Left hindlimb (tissue), 1 donor: ENCODE measurements around the gene STYK1.

ENCODE experiments used
- DNase-seq: peaks from one replicate; pipeline ENCODE4 v3.0.0-alpha.2; 2018

Gene STYK1, protein sequence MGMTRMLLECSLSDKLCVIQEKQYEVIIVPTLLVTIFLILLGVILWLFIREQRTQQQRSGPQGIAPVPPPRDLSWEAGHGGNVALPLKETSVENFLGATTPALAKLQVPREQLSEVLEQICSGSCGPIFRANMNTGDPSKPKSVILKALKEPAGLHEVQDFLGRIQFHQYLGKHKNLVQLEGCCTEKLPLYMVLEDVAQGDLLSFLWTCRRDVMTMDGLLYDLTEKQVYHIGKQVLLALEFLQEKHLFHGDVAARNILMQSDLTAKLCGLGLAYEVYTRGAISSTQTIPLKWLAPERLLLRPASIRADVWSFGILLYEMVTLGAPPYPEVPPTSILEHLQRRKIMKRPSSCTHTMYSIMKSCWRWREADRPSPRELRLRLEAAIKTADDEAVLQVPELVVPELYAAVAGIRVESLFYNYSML

GRCh38 chr12:10673659-10674384 is at the start of gene STYK1:
TSS of gene STYK1 (minus strand) at chr12:10674052. CDS start at chr12:10634618, 39,434 bp downstream.
- DNase-seq = peak; percentile 47

- DNase-seq = peak; percentile 89
Measured at GRCh38 chr12:10722905-10723746, 49.3 kb upstream of the STYK1 start, which contains the start of gene YBX3. TSS of gene YBX3 (minus strand) at chr12:10723323. CDS start at chr12:10723111, 212 bp downstream.

- peak; percentile 59 for DNase-seq
Measured at GRCh38 chr12:10722502-10722904, 48.7 kb upstream of the STYK1 start.

- DNase-seq = peak; percentile 91
Measured at GRCh38 chr12:10721651-10722501, 48.0 kb upstream of the STYK1 start.

DNA sequence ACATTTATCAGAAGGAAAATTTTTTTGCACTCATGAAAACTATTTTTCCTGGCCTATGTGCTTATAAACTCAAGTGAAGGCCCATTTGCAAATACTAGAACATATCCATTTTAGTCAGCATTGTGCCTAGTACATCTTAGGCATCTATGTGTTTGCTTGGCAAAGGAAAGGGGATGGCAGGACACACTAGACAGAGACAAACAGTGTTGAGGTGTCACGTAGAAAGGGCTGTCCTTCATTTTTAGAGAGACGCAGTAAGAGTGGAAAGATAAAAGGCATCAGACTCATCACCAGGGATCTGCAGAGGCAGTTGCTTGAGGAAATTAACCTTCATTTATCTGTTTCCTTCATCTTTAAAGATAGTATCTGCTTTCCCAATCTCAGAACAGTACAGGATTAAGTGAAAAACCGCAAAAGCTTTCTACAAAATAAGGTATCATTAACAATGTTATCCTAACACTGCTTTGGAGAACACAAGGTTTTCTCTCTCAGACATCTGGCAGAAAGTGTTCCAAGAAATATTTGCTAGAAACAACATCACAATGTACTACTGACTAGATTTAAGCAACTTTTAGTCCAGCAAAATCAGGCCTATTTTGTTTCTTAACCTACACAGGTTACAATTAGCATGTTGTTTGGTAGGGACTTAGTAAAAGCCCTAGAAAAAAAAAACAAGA is 47.3 kb upstream of the STYK1 start:
- DNase-seq = no peak

DNA sequence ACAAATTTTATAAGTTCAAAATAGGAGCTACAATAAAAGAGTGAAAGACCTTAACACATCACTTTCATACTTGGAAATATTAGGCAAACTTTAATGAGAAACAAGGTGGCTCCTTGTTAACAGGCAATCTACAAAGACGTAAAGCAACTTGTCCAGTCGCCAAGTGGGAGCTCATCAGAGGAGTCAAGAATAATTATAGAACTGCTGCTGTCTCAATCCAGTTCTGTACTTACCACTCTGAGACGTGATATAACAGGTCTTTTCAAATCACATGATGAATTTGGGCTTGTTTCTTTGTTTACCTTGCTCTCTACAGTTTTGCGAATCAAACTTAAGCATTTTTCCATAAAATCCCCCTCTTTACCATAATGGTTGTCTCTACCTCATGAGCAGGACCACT is 45.6 kb upstream of the STYK1 start:
- no peak for DNase-seq

DNA sequence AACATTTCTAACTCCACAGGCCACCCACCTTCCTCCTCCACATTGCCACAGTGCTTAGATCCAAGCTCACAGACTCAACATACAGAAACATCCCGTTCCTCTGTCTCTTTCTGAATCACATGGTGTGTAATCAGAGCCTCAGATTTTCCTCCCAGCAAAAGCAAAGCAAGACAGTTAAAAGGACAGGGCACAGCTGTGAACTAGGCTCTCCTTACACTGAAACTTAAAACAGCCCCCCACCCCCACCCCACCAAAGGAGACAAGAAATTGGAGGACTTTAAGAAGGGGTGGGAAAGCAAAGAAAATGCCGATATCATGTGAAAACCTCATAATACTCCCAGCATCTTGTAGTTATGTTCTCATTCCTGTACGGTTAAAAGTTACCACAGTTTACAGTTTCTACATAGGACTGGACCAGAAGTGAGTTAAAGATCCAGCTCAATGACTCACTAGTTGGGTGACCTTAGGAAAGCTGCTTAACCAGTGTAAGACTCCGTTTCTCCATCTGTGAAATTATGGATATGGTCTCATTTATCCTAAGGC is 44.5 kb upstream of the STYK1 start:
- DNase-seq = no peak

DNA sequence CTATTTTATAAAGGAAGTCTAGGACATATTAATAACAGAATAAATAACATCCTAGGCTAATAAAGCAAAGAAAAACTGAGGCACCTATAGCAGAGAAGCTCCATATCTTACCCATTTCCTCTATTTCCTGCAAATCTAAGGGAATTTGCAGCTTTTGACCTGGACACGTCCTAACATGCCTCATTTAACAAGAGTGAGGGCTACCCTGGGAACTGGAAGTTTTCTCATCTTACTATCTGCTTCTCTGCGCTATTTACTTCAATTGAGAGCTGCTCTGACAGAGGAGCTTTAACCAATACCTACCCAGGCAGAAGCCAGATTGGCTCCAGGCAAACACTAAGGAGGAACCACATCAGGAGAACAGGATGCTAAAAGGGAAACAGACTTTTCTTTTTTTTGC is 43.6 kb upstream of the STYK1 start:
- DNase-seq = no peak

- DNase-seq = peak; percentile 77
Measured at GRCh38 chr12:10716704-10717315, 43.0 kb upstream of the STYK1 start.

DNA sequence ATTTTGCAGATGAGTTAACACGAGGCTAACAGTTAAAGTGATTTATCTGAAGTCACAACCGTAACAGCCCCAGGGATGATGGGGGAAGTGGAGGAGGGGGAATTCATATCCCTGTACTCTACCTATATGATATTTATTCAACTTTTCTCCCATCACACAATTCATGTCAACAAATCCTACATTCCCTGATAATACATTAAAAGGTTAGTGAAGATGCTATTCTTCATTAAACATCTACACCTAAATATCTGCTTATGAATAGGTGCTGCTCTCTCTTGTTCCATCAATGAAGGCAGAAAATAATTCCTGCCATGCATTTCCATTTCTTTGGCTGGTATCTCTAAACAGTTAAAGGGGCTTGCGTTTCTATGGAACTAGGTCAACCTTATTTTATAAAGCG is 42.4 kb upstream of the STYK1 start:
- DNase-seq = no peak

DNA sequence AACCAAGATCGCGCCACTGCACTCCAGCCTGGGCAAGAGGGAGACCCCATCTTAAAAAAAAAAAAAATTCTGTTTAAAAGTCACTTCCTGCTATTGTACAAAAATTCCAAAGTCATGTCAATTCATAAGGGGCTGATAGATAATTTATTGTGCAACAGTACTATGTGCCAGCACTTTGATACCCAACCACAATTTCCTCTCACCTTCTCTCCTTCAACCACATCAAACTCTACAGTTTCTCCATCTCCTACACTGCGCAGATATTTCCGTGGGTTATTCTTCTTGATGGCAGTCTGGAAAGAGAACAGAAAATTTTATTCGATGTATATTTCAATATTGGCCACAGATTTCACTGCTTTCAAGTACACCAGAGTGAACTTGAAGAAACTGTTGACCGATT is 41.6 kb upstream of the STYK1 start:
- DNase-seq = no peak

DNA sequence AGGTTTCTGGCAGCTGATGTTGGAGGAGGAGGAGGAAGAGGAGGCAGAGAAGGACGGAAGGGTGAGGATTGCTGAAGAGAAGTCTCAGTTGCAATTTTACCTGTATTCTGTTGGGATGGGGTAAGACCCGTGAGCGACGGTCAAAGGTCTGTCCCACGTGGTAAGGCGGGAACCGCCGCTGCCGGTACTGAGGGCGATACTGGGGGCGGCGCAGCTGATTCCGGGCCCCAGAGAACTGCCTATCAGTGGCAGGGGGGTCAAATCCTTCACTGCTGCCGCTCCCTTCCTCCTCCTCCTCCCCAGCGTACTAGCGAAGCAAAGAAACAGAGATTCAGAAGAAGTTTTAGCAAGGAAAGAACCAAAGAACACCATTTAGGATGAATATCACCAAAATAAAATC is 36.0 kb upstream of the STYK1 start:
- DNase-seq = no peak

DNA sequence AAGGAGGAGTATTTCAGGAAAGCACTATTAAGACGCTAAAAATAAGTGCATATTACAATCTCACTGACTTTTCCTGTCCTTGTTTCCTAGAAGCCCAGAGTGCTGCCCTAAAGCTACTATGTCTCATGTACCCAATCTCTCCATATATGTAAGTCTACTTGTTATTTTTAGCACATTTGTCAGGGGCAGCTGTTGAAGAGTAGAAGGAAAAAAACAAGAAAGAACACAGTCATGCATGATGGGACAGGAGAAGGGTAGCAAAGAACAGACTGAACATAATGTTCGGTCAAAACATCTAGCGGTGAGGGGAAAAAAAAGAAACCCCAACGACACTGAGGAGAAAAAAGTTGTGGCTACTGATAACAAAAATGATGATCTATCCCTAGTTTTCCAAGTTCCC is 35.0 kb upstream of the STYK1 start:
- no peak for DNase-seq

DNA sequence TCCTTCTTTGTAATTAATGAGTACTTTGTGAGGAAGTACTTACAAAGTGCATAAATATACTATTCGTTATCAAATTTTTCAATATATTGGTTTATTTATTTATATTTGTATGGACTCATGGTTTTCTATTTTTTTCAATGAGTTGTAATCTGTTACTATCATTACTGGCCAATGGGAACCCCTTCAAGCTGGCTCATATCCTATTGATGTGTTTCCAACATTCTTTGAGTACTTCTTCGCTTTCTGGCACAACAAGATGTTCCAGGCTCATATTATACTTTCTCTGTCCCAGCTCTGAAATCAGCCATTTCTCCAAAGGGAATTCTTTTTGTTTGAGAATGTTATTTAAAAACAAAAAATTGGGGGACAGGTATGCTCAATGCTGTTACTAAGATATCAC is 31.8 kb upstream of the STYK1 start:
- no peak for DNase-seq

GRCh38 chr12:10701843-10702242 is 28.0 kb upstream of the STYK1 start:
- no peak for DNase-seq

- no peak for DNase-seq
Measured at GRCh38 chr12:10701131-10701681, 27.4 kb upstream of the STYK1 start.

DNA sequence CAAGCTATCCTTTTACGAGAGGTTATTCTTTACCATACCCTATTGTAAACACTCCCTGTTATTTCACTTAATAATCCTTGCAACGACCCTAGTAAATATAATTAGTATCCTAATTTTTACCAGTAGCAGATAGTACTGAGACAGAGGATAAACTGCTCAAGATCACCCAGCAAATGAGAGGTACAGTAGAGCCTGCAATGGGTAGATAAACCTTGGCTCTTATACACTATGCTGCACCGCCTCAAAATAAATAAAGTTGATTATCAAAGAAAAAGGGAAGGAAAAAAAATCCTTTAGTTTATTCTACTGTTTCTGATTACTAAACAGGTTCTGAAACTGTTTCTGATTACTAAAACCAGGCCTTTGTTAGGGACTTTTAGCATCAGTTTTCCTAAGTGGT is 26.7 kb upstream of the STYK1 start:
- no peak for DNase-seq

DNA sequence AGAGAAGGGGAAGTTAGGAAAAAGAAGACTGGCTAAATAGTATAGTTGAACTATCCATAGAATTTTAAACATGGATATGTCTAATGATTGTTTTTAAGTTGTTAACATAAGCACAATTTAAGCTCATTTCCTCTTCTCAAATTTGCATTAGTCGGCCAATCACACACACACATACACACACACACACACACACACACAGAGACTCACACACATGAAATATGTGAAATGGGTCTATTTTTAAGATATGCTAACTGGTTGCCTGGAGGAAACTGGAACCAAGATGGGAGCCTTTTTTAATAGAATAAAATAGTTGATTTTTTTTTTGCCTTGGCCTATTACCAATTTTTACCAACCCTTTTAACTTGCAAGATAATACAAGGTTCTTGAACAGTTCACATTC is 24.0 kb upstream of the STYK1 start:
- DNase-seq = no peak

GRCh38 chr12:10697156-10697555 is 23.3 kb upstream of the STYK1 start:
- DNase-seq = no peak

- DNase-seq = no peak
Measured at GRCh38 chr12:10690906-10691305, 17.1 kb upstream of the STYK1 start.

DNA sequence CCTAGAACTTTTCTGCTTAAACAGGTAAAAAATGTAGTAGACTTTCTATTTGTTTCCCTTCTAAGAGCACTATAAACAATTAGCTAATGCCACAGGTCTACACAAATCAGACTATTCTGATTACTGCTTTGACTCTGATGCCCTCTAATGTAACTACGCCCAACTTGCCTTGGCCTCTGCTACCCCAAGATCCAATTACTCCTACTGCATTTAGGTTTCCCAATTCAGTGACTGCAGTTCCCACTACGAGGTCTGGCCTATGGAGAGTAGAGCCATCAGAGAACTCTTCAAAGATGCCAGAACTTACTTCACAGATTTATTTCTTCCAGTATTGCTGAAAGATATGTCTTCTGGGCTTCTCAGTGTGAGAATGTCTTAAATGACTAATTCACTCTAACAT is 15.3 kb upstream of the STYK1 start:
- no peak for DNase-seq
